PC-9 (cell line): ENCODE measurements around the gene DSCAML1. TPM values are rescaled to one million over a fixed set of nuclear protein-coding genes. Genes with fewer than 3 reads are reported as not detected.

ENCODE experiments used
- BruUV-seq: library from RNA; stranded (reverse); fragments of 400-500 nt; replicated peaks from 2 replicates; lab custom pipeline; 2021; lab: Mats Ljungman, UMichigan
- CTCF ChIA-PET: fragments of 300-600 bp; sonication (Branson Sonifier 250); formaldehyde crosslinking; loops from one replicate; lab custom pipeline; 2022; ENCODE audit warnings: antibody characterized with exemption; lab: Charles Lee
- POLR2A ChIA-PET: fragments of 300-600 bp; sonication (Branson Sonifier 250); formaldehyde crosslinking; loops from one replicate; lab custom pipeline; 2022; ENCODE audit warnings: antibody characterized with exemption; ENCODE audit not compliant: unreplicated experiment; lab: Charles Lee
- DNase-seq, 2 experiments: peaks; one replicate each; pipeline versions ENCODE4 v3.0.0 to v3.0.0-alpha.2; 2015 to 2022; ENCODE audit warnings: mixed read lengths in 1 of 2
- H2AFZ ChIP-seq: fragments of 200-600 bp; sonication (generic); 2 replicates; pipeline ENCODE4 v1.8.1; 2017; ENCODE audit warnings: antibody characterized with exemption
- H3F3A ChIP-seq: fragments of 200-600 bp; sonication (generic); 2 replicates; pipeline ENCODE4 v1.8.1; 2017; ENCODE audit warnings: antibody characterized with exemption, mild to moderate bottlenecking, low read depth; ENCODE audit not compliant: insufficient read depth
- H3K27ac ChIP-seq: fragments of 200-600 bp; sonication (generic); 2 replicates; pipeline ENCODE4 v1.6.1; 2016; ENCODE audit warnings: mixed run types
- H3K27me3 ChIP-seq: fragments of 200-600 bp; sonication (generic); 2 replicates; pipeline ENCODE4 v1.6.1; 2016; ENCODE audit warnings: low read depth, mixed run types; ENCODE audit not compliant: insufficient read depth
- H3K36me3 ChIP-seq: fragments of 200-600 bp; sonication (generic); 2 replicates; pipeline ENCODE4 v1.6.1; 2016; ENCODE audit warnings: low read depth, mixed run types
- H3K4me1 ChIP-seq: fragments of 200-600 bp; sonication (generic); replicated peaks from 2 replicates; pipeline ENCODE4 v1.6.1; 2016; ENCODE audit warnings: mixed run types; ENCODE audit not compliant: insufficient read depth
- H3K4me2 ChIP-seq: fragments of 200-600 bp; sonication (generic); 2 replicates; pipeline ENCODE4 v1.6.1; 2017; ENCODE audit warnings: mixed run types
- H3K4me3 ChIP-seq: fragments of 200-600 bp; sonication (generic); 2 replicates; pipeline ENCODE4 v1.6.1; 2016; ENCODE audit warnings: mixed run types
- H3K79me2 ChIP-seq: fragments of 200-600 bp; sonication (generic); 2 replicates; pipeline ENCODE4 v1.6.1; 2017; ENCODE audit warnings: low read depth, mixed run types
- H3K9me2 ChIP-seq: fragments of 200-600 bp; sonication (generic); 2 replicates; pipeline ENCODE4 v1.8.1; 2017; ENCODE audit warnings: mild to moderate bottlenecking; ENCODE audit not compliant: insufficient read depth
- H3K9me3 ChIP-seq: fragments of 200-600 bp; sonication (generic); 2 replicates; pipeline ENCODE4 v1.8.1; 2016; ENCODE audit warnings: low read depth; ENCODE audit not compliant: insufficient read depth
- H4K20me1 ChIP-seq: fragments of 200-600 bp; sonication (generic); 2 replicates; pipeline ENCODE4 v1.8.1; 2017; ENCODE audit not compliant: insufficient read depth
- CTCF ChIP-seq: fragments of 200-600 bp; sonication (generic); conservative IDR thresholded peaks from 2 replicates; pipeline ENCODE4 v1.6.1; 2017; ENCODE audit warnings: mixed run types, antibody characterized with exemption, mild to moderate bottlenecking, moderate library complexity
- EZH2 ChIP-seq: fragments of 200-600 bp; sonication (generic); IDR thresholded peaks from 2 replicates; pipeline ENCODE4 v1.8.0; 2017; ENCODE audit warnings: antibody characterized with exemption, low read depth
- intact Hi-C: fragments of 100-400 bp; cut with micrococcal nuclease; formaldehyde crosslinking; loops from one replicate; pipeline ENCODE4 v1.10.0; 2022; ENCODE audit not compliant: unreplicated experiment
- total RNA-seq: library from RNA; stranded (reverse); gene quantifications from 2 replicates; pipeline ENCODE4 v1.2.3, GENCODE V29; 2021

The DSCAML1 gene
- total RNA-seq, 1 experiment from 2014 or later = not detected

- H4K20me1 ChIP-seq = no peaks in the 10 kb centered on the region
- H3K27ac ChIP-seq = no peak overlapping the region
- no peak overlapping the region for H3K4me3 ChIP-seq
- intact Hi-C loops = loop anchor here (1.0 to 10.0 kb wide), 4 partner anchors 383 to 626 kb away; no protein-coding TSS in a partner anchor
- no peak overlapping the region for H3K4me2 ChIP-seq
- no peak overlapping the region for H2AFZ ChIP-seq
- no peaks in the 10 kb centered on the region for H3K4me1 ChIP-seq
- H3K79me2 ChIP-seq = no peaks in the 10 kb centered on the region
- H3K9me2 ChIP-seq = no peaks in the 10 kb centered on the region
- H3K9me3 ChIP-seq = no peaks in the 10 kb centered on the region
- H3K27me3 ChIP-seq = peaks cover 91% of the 10 kb centered on the region
- CTCF ChIA-PET = interaction anchor here (0.5 to 1.5 kb wide), 11 partner anchors 21 to 675 kb away, joined by 3 to 22 read pairs (median 3); partner anchors contain the start of gene FXYD2
- POLR2A ChIA-PET = no interaction called here
- no TSS peak for BruUV-seq
- DNase-seq = peak in 1 of 2 experiments; percentile 60
- TF ChIP-seq CTCF (peak; percentile 100), EZH2 (no peak)
- no peaks in the 10 kb centered on the region for H3F3A ChIP-seq
- no peaks in the 10 kb centered on the region for H3K36me3 ChIP-seq
Observed at GRCh38 chr11:117426297-117426685, 370.7 kb downstream of the DSCAML1 start.

GRCh38 chr11:117425679-117426296 is 371.2 kb downstream of the DSCAML1 start:
- Histone ChIP-seq H3K27ac (no peak overlapping the region), H3K27me3 (peaks cover 91% of the 10 kb centered on the region), H3K4me1 (no peaks in the 10 kb centered on the region), H3K9me2 (no peaks in the 10 kb centered on the region), H3F3A (no peaks in the 10 kb centered on the region), H3K4me2 (no peak overlapping the region), H2AFZ (no peak overlapping the region), H4K20me1 (no peaks in the 10 kb centered on the region), H3K36me3 (no peaks in the 10 kb centered on the region), H3K4me3 (no peak overlapping the region), H3K9me3 (no peaks in the 10 kb centered on the region), H3K79me2 (no peaks in the 10 kb centered on the region)
- TF ChIP-seq EZH2 (no peak), CTCF (no peak)
- ChIA-PET POLR2A (no interaction called here), CTCF (interaction anchor here (0.5 to 1.5 kb wide), 11 partner anchors 21 to 675 kb away, joined by 3 to 22 read pairs (median 3); partner anchors contain the start of gene FXYD2)
- DNase-seq = no peak
- no TSS peak for BruUV-seq
- intact Hi-C loops = loop anchor here (1.0 to 10.0 kb wide), 4 partner anchors 383 to 627 kb away; no protein-coding TSS in a partner anchor

- H3K9me2 ChIP-seq = no peaks in the 10 kb centered on the region
- intact Hi-C loops = loop anchor here (5.0 to 10.0 kb wide), 2 partner anchors 520 to 628 kb away; no protein-coding TSS in a partner anchor
- TF ChIP-seq CTCF (no peak), EZH2 (no peak)
- H4K20me1 ChIP-seq = no peaks in the 10 kb centered on the region
- BruUV-seq = no TSS peak
- no peaks in the 10 kb centered on the region for H3F3A ChIP-seq
- ChIA-PET POLR2A (no interaction called here), CTCF (interaction anchor here (0.6 to 1.1 kb wide), 4 partner anchors 111 to 1829 kb away, joined by 3 to 10 read pairs (median 6); no protein-coding TSS in a partner anchor)
- no peak overlapping the region for H3K4me3 ChIP-seq
- no peaks in the 10 kb centered on the region for H3K9me3 ChIP-seq
- H3K27ac ChIP-seq = no peak overlapping the region
- no peaks in the 10 kb centered on the region for H3K36me3 ChIP-seq
- H3K79me2 ChIP-seq = no peaks in the 10 kb centered on the region
- H3K4me1 ChIP-seq = no peaks in the 10 kb centered on the region
- H3K4me2 ChIP-seq = no peak overlapping the region
- no peak for DNase-seq
- peaks cover 93% of the 10 kb centered on the region for H3K27me3 ChIP-seq
- no peak overlapping the region for H2AFZ ChIP-seq
Observed at GRCh38 chr11:117424781-117425180, 372.2 kb downstream of the DSCAML1 start.
